ENCODE data around the gene TIPARP. TPM values are rescaled to one million over a fixed set of nuclear protein-coding genes. Genes with fewer than 3 reads are reported as not detected.

Gene TIPARP
- total and polyA plus RNA-seq, 2 of the 13 experiments (the other 11 are each of a cell fraction or from before 2014, with no cell fraction given): 7.3 to 19.7 TPM

DNA sequence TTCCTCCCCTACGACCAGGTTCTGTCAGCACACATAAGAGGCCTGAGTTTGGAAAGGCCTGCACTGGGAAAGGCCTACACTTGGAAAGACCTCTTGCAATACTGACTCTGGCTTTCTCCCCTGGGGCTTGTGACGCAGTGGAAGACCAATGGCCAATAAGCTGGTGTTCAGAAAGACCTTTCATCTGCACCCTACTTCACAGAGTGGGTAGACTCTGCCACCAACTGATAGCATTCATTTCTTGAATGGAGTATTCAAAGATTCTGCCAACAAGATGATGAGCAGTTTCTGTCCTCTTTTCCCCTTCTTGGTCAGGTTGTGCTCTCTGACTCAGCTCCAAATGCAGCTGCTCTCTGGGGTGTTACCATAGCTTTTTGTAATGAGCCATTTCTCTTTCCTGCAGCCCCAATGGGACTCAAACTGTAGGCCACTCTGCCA lies 48.8 kb downstream of the TIPARP start:
- Histone ChIP-seq H3K36me3 (replicated peaks in 1 of 2; ENCODE audit: control insufficient read depth in 1 of 2, insufficient read depth in 2 of 2, low read length in 2 of 2) (no peaks in the 10 kb centered on the region), H3K4me2 (ENCODE audit: low read depth, low read length) (no peak overlapping the region), H4K20me1 (ENCODE audit: insufficient read depth, low read length) (no peaks in the 10 kb centered on the region), H3K27me3 (ENCODE audit: control insufficient read depth in 1 of 2, insufficient read depth in 2 of 2, low read length in 2 of 2) (no peaks in the 10 kb centered on the region), H3K79me2 (ENCODE audit: insufficient read depth, low read length) (no peaks in the 10 kb centered on the region), H3K9ac (ENCODE audit: insufficient read depth, low read depth, low read length) (no peak overlapping the region), H2AFZ (ENCODE audit: low read length) (no peak overlapping the region), H3K4me3 (replicated peaks in 1 of 3; ENCODE audit: insufficient read depth in 1 of 3, low read depth in 2 of 3, low read length in 3 of 3) (no peak overlapping the region), H3K27ac (ENCODE audit: extremely low read length, insufficient read depth, low read length) (no peak overlapping the region), H3K4me1 (ENCODE audit: insufficient read depth, low read length) (peaks cover 13% of the 10 kb centered on the region), H3K9me3 (ENCODE audit: low read length) (no peaks in the 10 kb centered on the region)
- CTCF ChIA-PET (ENCODE audit: low intra/inter-chr PET ratio, low total read pairs): no interaction called here
- in situ Hi-C loops (cut with HindIII; ENCODE audit: extremely low pct_ligation_motif_present, low pct_unique_long_range_greater_than_20kb) (no loop called here), intact Hi-C loops (cut with micrococcal nuclease; ENCODE audit: unreplicated experiment) (no loop called here)
- no peak for FAIRE-seq
- POLR2A ChIA-PET: no interaction called here
- no TSS peak for BruUV-seq (replicated peaks)
- ATAC-seq: no peak
- WGBS (ENCODE audit: low lambda C conversion rate): 50% methylated on average over 1 of the region's 2 CpGs
- no peak for DNase-seq (ENCODE audit: low spot score)
- TF ChIP-seq ZNF121 (CRISPR knock-in tag; IDR thresholded peaks at IDR 0.05): no peak
- TF ChIP-seq, protein P1, sequence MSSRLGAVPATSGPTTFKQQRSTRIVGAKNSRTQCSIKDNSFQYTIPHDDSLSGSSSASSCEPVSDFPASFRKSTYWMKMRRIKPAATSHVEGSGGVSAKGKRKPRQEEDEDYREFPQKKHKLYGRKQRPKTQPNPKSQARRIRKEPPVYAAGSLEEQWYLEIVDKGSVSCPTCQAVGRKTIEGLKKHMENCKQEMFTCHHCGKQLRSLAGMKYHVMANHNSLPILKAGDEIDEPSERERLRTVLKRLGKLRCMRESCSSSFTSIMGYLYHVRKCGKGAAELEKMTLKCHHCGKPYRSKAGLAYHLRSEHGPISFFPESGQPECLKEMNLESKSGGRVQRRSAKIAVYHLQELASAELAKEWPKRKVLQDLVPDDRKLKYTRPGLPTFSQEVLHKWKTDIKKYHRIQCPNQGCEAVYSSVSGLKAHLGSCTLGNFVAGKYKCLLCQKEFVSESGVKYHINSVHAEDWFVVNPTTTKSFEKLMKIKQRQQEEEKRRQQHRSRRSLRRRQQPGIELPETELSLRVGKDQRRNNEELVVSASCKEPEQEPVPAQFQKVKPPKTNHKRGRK (CRISPR knock-in tag; IDR thresholded peaks at IDR 0.05): no peak

DNA sequence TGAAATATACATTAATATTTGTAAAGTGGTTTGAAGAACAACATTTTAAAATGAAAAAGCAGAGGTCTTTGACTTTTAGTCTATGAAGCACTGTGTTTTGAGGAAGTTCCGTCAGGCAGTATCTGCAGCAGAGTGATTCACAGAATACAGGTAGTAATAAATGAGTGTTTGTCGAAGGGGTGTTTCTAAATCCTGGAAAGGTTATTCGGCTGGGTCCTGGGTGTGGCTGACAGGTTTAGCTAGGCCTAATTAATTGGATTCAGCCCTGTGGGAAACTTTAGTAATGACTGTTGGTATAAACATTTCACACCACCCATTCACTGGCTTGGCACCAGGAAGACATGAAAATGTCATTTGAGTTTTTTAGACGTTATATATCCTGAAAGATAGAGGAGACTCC lies 51.3 kb downstream of the TIPARP start:
- no peak overlapping the region for H3K27ac ChIP-seq (ENCODE audit: extremely low read length, insufficient read depth, low read length)
- H3K4me1 ChIP-seq (ENCODE audit: insufficient read depth, low read length): peaks cover 38% of the 10 kb centered on the region
- no peaks in the 10 kb centered on the region for H3K79me2 ChIP-seq (ENCODE audit: insufficient read depth, low read length)
- no peak overlapping the region for H3K4me2 ChIP-seq (ENCODE audit: low read depth, low read length)
- H3K27me3 ChIP-seq (ENCODE audit: control insufficient read depth in 1 of 2, insufficient read depth in 2 of 2, low read length in 2 of 2): no peaks in the 10 kb centered on the region
- ATAC-seq: no peak
- in situ Hi-C loops (cut with HindIII; ENCODE audit: extremely low pct_ligation_motif_present, low pct_unique_long_range_greater_than_20kb) (no loop called here), intact Hi-C loops (cut with micrococcal nuclease; ENCODE audit: unreplicated experiment) (no loop called here)
- H2AFZ ChIP-seq (ENCODE audit: low read length): no peak overlapping the region
- no peaks in the 10 kb centered on the region for H3K9me3 ChIP-seq (ENCODE audit: low read length)
- no peak for FAIRE-seq
- no TSS peak for BruUV-seq (replicated peaks)
- TF ChIP-seq ZSCAN22 (CRISPR knock-in tag; IDR thresholded peaks at IDR 0.05) (no peak), BHLHE40 (IDR thresholded peaks at IDR 0.05; ENCODE audit: low read length) (no peak), TRIM24 (CRISPR knock-in tag; IDR thresholded peaks at IDR 0.05) (no peak), HNF4G (IDR thresholded peaks at IDR 0.05; ENCODE audit: borderline replicate concordance, low read depth, low read length) (no peak), HNF4G (CRISPR knock-in tag; IDR thresholded peaks at IDR 0.05; ENCODE audit: borderline replicate concordance, low read depth) (no peak), ASH2L (IDR thresholded peaks at IDR 0.05; ENCODE audit: insufficient read length, low read depth, low read length) (no peak)
- TF ChIP-seq, protein P2, sequence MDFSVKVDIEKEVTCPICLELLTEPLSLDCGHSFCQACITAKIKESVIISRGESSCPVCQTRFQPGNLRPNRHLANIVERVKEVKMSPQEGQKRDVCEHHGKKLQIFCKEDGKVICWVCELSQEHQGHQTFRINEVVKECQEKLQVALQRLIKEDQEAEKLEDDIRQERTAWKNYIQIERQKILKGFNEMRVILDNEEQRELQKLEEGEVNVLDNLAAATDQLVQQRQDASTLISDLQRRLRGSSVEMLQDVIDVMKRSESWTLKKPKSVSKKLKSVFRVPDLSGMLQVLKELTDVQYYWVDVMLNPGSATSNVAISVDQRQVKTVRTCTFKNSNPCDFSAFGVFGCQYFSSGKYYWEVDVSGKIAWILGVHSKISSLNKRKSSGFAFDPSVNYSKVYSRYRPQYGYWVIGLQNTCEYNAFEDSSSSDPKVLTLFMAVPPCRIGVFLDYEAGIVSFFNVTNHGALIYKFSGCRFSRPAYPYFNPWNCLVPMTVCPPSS (IDR thresholded peaks at IDR 0.05): no peak
- no peaks in the 10 kb centered on the region for H4K20me1 ChIP-seq (ENCODE audit: insufficient read depth, low read length)
- H3K4me3 ChIP-seq (replicated peaks in 1 of 3; ENCODE audit: insufficient read depth in 1 of 3, low read depth in 2 of 3, low read length in 3 of 3): no peak overlapping the region
- no peak overlapping the region for H3K9ac ChIP-seq (ENCODE audit: insufficient read depth, low read depth, low read length)
- H3K36me3 ChIP-seq (replicated peaks in 1 of 2; ENCODE audit: control insufficient read depth in 1 of 2, insufficient read depth in 2 of 2, low read length in 2 of 2): no peaks in the 10 kb centered on the region
- ChIA-PET POLR2A (no interaction called here), CTCF (ENCODE audit: low intra/inter-chr PET ratio, low total read pairs) (no interaction called here)
- no peak for DNase-seq (ENCODE audit: low spot score)
- 66% methylated on average over 4 of the region's 4 CpGs for WGBS (ENCODE audit: low lambda C conversion rate)
